GM12891 (cell line): ENCODE results near the gene RDM1.

Source experiments
- DNase-seq: peaks from one replicate; pipeline ENCODE4 v3.0.0; 2011; ENCODE audit warnings: low spot score; ENCODE audit not compliant: insufficient read length
- FAIRE-seq: peaks from 2 replicates; lab custom pipeline; 2011; peaks lifted over from hg19 to GRCh38; lab: Jason Lieb, UNC
- PAX5 ChIP-seq: IDR thresholded peaks from 2 replicates; pipeline ENCODE4 v1.6.1; 2011; ENCODE audit warnings: low read length, moderate library complexity, mild to moderate bottlenecking; ENCODE audit not compliant: insufficient read depth, severe bottlenecking
- POLR2A ChIP-seq: IDR thresholded peaks from 2 replicates; pipeline ENCODE4 v1.6.1; 2011; ENCODE audit warnings: low read depth, low read length, control low read depth
- POLR2AphosphoS5 ChIP-seq: IDR thresholded peaks from 2 replicates; pipeline ENCODE4 v1.6.1; 2011; ENCODE audit warnings: low read depth, low read length, control low read depth
- POU2F2 ChIP-seq: IDR thresholded peaks from 2 replicates; pipeline ENCODE4 v1.6.1; 2011; ENCODE audit warnings: low read depth, mild to moderate bottlenecking, control low read depth, low read length, moderate library complexity
- SPI1 ChIP-seq: IDR thresholded peaks from 2 replicates; pipeline ENCODE4 v1.6.1; 2011; ENCODE audit warnings: low read depth, low read length, control low read depth
- TAF1 ChIP-seq: IDR thresholded peaks from 2 replicates; pipeline ENCODE4 v1.6.1; 2011; ENCODE audit warnings: low read depth, low read length, control low read depth

Gene RDM1

GRCh38 chr17:35936063-35936462 is 5.5 kb upstream of the RDM1 start:
- TF ChIP-seq POU2F2 (no peak), SPI1 (no peak), POLR2AphosphoS5 (no peak)
- no peak for FAIRE-seq

GRCh38 chr17:35934760-35935159 is 4.2 kb upstream of the RDM1 start:
- FAIRE-seq, result no peak
- TF ChIP-seq TAF1 (no peak), SPI1 (no peak), PAX5 (no peak), POLR2A (no peak)

More at GRCh38 chr17:35936063-35936462, 5.5 kb upstream of the RDM1 start:
- no peak for DNase-seq

GRCh38 chr17:35932586-35932985 is 2.0 kb upstream of the RDM1 start:
- DNase-seq, result no peak
- TF ChIP-seq POLR2AphosphoS5 (no peak), POLR2A (no peak), SPI1 (no peak), PAX5 (no peak), POU2F2 (no peak), TAF1 (no peak)

More at GRCh38 chr17:35934760-35935159, 4.2 kb upstream of the RDM1 start:
- DNase-seq, result no peak

GRCh38 chr17:35931794-35932425 is 1.3 kb upstream of the RDM1 start:
- TF ChIP-seq SPI1 (no peak), PAX5 (no peak), POLR2A (no peak), TAF1 (no peak), POLR2AphosphoS5 (no peak), POU2F2 (no peak)
- FAIRE-seq (no peak), DNase-seq (no peak)

More at GRCh38 chr17:35932586-35932985, 2.0 kb upstream of the RDM1 start:
- no peak for FAIRE-seq

- DNase-seq, result no peak
- no peak for FAIRE-seq
- TF ChIP-seq SPI1 (no peak), POLR2AphosphoS5 (no peak), PAX5 (no peak), TAF1 (no peak), POU2F2 (no peak), POLR2A (no peak)
Observed at GRCh38 chr17:35927714-35928113, 2.9 kb downstream of the RDM1 start.

GRCh38 chr17:35923609-35924114 is 6.9 kb downstream of the RDM1 start:
- DNase-seq, result no peak
- peak; percentile 81 for TF ChIP-seq SPI1
- 0 out of 2 replicates have a peak, but pooled peaks have one; percentile 23 for TF ChIP-seq POU2F2
- no peak for TF ChIP-seq POLR2AphosphoS5
- no peak for TF ChIP-seq TAF1
- FAIRE-seq, result no peak

- DNase-seq, result no peak
- no peak for FAIRE-seq
- no peak for TF ChIP-seq POLR2AphosphoS5
- no peak for TF ChIP-seq PAX5
- no peak for TF ChIP-seq SPI1
- TF ChIP-seq POLR2A, result no peak
- no peak for TF ChIP-seq TAF1
- TF ChIP-seq POU2F2, result no peak
Observed at GRCh38 chr17:35920229-35920628, 10.3 kb downstream of the RDM1 start.

- FAIRE-seq (no peak), DNase-seq (no peak)
- TF ChIP-seq POU2F2, result no peak
- no peak for TF ChIP-seq SPI1
- TF ChIP-seq PAX5, result no peak
Observed at GRCh38 chr17:35918665-35919064, 11.9 kb downstream of the RDM1 start.

- DNase-seq (no peak), FAIRE-seq (no peak)
- TF ChIP-seq TAF1 (no peak), POLR2A (no peak), PAX5 (no peak), POLR2AphosphoS5 (no peak), POU2F2 (no peak), SPI1 (no peak)
Observed at GRCh38 chr17:35917519-35918213, 12.9 kb downstream of the RDM1 start.

- FAIRE-seq (no peak), DNase-seq (no peak)
- no peak for TF ChIP-seq POLR2A
- TF ChIP-seq PAX5, result no peak
- TF ChIP-seq TAF1, result no peak
- no peak for TF ChIP-seq POLR2AphosphoS5
- no peak for TF ChIP-seq SPI1
- no peak for TF ChIP-seq POU2F2
Observed at GRCh38 chr17:35915153-35915964, 15.2 kb downstream of the RDM1 start.
